H1 (cell line): ENCODE data around the gene STXBP5. TPM values are rescaled to one million over a fixed set of nuclear protein-coding genes. Genes with fewer than 3 reads are reported as not detected.

ENCODE experiments used
- CTCF ChIA-PET: fragments of 300-600 bp; sonication (Branson Sonifier 250); formaldehyde crosslinking; loops from one replicate; lab custom pipeline; 2021; ENCODE audit not compliant: partially characterized antibody; lab: Charles Lee
- POLR2A ChIA-PET: fragments of 300-600 bp; sonication (Branson Sonifier 250); formaldehyde crosslinking; loops from one replicate; lab custom pipeline; 2021; ENCODE audit warnings: inconsistent platforms; ENCODE audit not compliant: partially characterized antibody; lab: Charles Lee
- DNase-seq, 2 experiments: peaks; one replicate each; pipeline versions ENCODE4 v3.0.0 to v3.0.0-alpha.2; 2010 to 2022; ENCODE audit warnings: low spot score in 2 of 2, low read depth in 1 of 2, mixed read lengths in 1 of 2
- FAIRE-seq: peaks from 2 replicates; lab custom pipeline; 2011; peaks lifted over from hg19 to GRCh38; lab: Jason Lieb, UNC
- H2AFZ ChIP-seq: 2 replicates; pipeline ENCODE4 v1.8.1; 2012; ENCODE audit warnings: low read length, inconsistent platforms
- H2AK5ac ChIP-seq: 2 replicates; pipeline ENCODE4 v1.6.1; 2013; ENCODE audit warnings: low read depth, low read length
- H2BK120ac ChIP-seq: replicated peaks from 2 replicates; pipeline ENCODE3; 2013; ENCODE audit warnings: low read depth, low read length, inconsistent platforms
- H2BK12ac ChIP-seq: 2 replicates; pipeline ENCODE4 v1.6.1; 2013; ENCODE audit warnings: low read depth, low read length
- H2BK15ac ChIP-seq: 2 replicates; pipeline ENCODE4 v1.6.1; 2013; ENCODE audit warnings: low read length
- H2BK20ac ChIP-seq: 2 replicates; pipeline ENCODE4 v1.6.1; 2013; ENCODE audit warnings: low read length
- H2BK5ac ChIP-seq: 2 replicates; pipeline ENCODE4 v1.6.1; 2013; ENCODE audit warnings: low read depth, low read length
- H3K14ac ChIP-seq: 2 replicates; pipeline ENCODE4 v1.6.1; 2013; ENCODE audit warnings: inconsistent platforms; ENCODE audit not compliant: insufficient read length
- H3K18ac ChIP-seq: 2 replicates; pipeline ENCODE4 v1.6.1; 2013; ENCODE audit warnings: low read length; ENCODE audit errors: extremely low read depth
- H3K23ac ChIP-seq: 2 replicates; pipeline ENCODE4 v1.6.1; 2013; ENCODE audit warnings: inconsistent platforms; ENCODE audit not compliant: insufficient read length
- H3K23me2 ChIP-seq: 2 replicates; pipeline ENCODE4 v1.6.1; 2013; ENCODE audit warnings: low read depth, low read length
- H3K27ac ChIP-seq: 2 replicates; pipeline ENCODE4 v1.6.1; 2011; ENCODE audit warnings: low read depth, low read length, inconsistent platforms
- H3K27me3 ChIP-seq, 4 experiments: replicated peaks in 1 of 4; 1 replicate in 1 of 4; 2 replicates in 3 of 4; pipeline versions ENCODE4 v1.6.1 to v1.8.1; 2011 to 2013; ENCODE audit warnings: low read length in 3 of 4, mild to moderate bottlenecking in 3 of 4, inconsistent platforms in 2 of 4, mixed read lengths in 2 of 4, moderate library complexity in 1 of 4; ENCODE audit not compliant: control insufficient read depth in 3 of 4, insufficient read depth in 3 of 4; ENCODE audit errors: extremely low read depth in 1 of 4
- H3K36me3 ChIP-seq, 4 experiments: 2 replicates each; pipeline versions ENCODE4 v1.6.1 to v1.8.1; 2011 to 2013; ENCODE audit warnings: mild to moderate bottlenecking in 4 of 4, low read length in 3 of 4, moderate library complexity in 2 of 4, control low read depth in 1 of 4, inconsistent platforms in 1 of 4; ENCODE audit not compliant: insufficient read depth in 4 of 4, control insufficient read depth in 2 of 4
- H3K4ac ChIP-seq: replicated peaks from 2 replicates; pipeline ENCODE3; 2013; ENCODE audit warnings: low read length, low read depth, mixed read lengths, inconsistent platforms; ENCODE audit not compliant: insufficient read length
- H3K4me1 ChIP-seq, 4 experiments: replicated peaks in 1 of 4; 1 replicate in 1 of 4; 2 replicates in 3 of 4; pipeline versions ENCODE4 v1.6.1 to v1.8.1; 2011 to 2013; ENCODE audit warnings: low read length in 3 of 4, inconsistent platforms in 2 of 4, mixed read lengths in 1 of 4; ENCODE audit not compliant: insufficient read depth in 4 of 4, control insufficient read depth in 3 of 4
- H3K4me2 ChIP-seq, 2 experiments: 2 replicates each; pipeline versions ENCODE4 v1.6.1 to v1.8.1; 2011 to 2013; ENCODE audit warnings: low read depth in 2 of 2, low read length in 2 of 2, control low read depth in 1 of 2, inconsistent platforms in 1 of 2, mild to moderate bottlenecking in 1 of 2; ENCODE audit not compliant: insufficient read depth in 1 of 2
- H3K4me3 ChIP-seq, 4 experiments: fragments of 200-600, 300-600 bp in 1 of 4; sonication (generic), shearing (Covaris generic), sonication (Bioruptor Twin) in 1 of 4; 2 replicates each; pipeline versions ENCODE4 v1.5.1 to v1.8.1; 2011 to 2016; ENCODE audit warnings: low read length in 4 of 4, low read depth in 3 of 4, control low read depth in 2 of 4, inconsistent platforms in 2 of 4, mild to moderate bottlenecking in 2 of 4, mixed read lengths in 1 of 4, moderate library complexity in 1 of 4; ENCODE audit not compliant: insufficient read depth in 2 of 4; ENCODE audit errors: extremely low read depth in 1 of 4
- H3K56ac ChIP-seq: replicated peaks from 2 replicates; pipeline ENCODE3; 2013; ENCODE audit warnings: low read depth, mild to moderate bottlenecking, mixed read lengths, low read length, inconsistent platforms; ENCODE audit not compliant: insufficient read length
- H3K79me1 ChIP-seq: 2 replicates; pipeline ENCODE4 v1.6.1; 2013; ENCODE audit warnings: low read depth, low read length, control low read depth
- H3K79me2 ChIP-seq, 2 experiments: 2 replicates each; pipeline versions ENCODE4 v1.6.1 to v1.8.1; 2012 to 2013; ENCODE audit warnings: low read length in 2 of 2, mild to moderate bottlenecking in 2 of 2, inconsistent platforms in 1 of 2; ENCODE audit not compliant: insufficient read depth in 2 of 2, control insufficient read depth in 1 of 2
- H3K9ac ChIP-seq, 4 experiments: replicated peaks in 1 of 4; 1 replicate in 1 of 4; 2 replicates in 3 of 4; pipeline versions ENCODE4 v1.6.1 to v1.8.1; 2011 to 2013; ENCODE audit warnings: low read depth in 3 of 4, low read length in 3 of 4, control low read depth in 2 of 4, mild to moderate bottlenecking in 2 of 4, moderate library complexity in 2 of 4, inconsistent platforms in 1 of 4; ENCODE audit errors: extremely low read depth in 1 of 4
- H3K9me3 ChIP-seq, 2 experiments: 2 replicates each; pipeline versions ENCODE4 v1.6.1 to v1.8.1; 2012 to 2013; ENCODE audit warnings: mild to moderate bottlenecking in 2 of 2, moderate library complexity in 2 of 2, control low read depth in 1 of 2, inconsistent platforms in 1 of 2, low read depth in 1 of 2, low read length in 1 of 2, mixed read lengths in 1 of 2; ENCODE audit not compliant: insufficient read depth in 2 of 2
- H4K20me1 ChIP-seq, 2 experiments: replicated peaks in 1 of 2; 2 replicates each; pipeline versions ENCODE3 to v1.8.1; 2011 to 2013; ENCODE audit warnings: inconsistent platforms in 2 of 2, low read length in 2 of 2, mild to moderate bottlenecking in 1 of 2; ENCODE audit not compliant: insufficient read depth in 2 of 2, control insufficient read depth in 1 of 2
- H4K5ac ChIP-seq: 2 replicates; pipeline ENCODE4 v1.6.1; 2013; ENCODE audit warnings: low read length, low read depth, mixed read lengths, inconsistent platforms; ENCODE audit not compliant: insufficient read length
- H4K8ac ChIP-seq: 2 replicates; pipeline ENCODE4 v1.8.0; 2013; ENCODE audit warnings: mild to moderate bottlenecking, moderate library complexity, low read length, inconsistent platforms; ENCODE audit not compliant: insufficient read depth; ENCODE audit errors: extremely low read depth
- H4K91ac ChIP-seq: replicated peaks from 2 replicates; pipeline ENCODE3; 2013; ENCODE audit warnings: low read length, mixed read lengths, inconsistent platforms; ENCODE audit not compliant: insufficient read length
- WGBS, 2 experiments: shearing (Covaris generic) in 1 of 2; methylation state at CpG; one replicate each; pipeline versions ENCODE4 v1.1.6 to v1.1.7; 2013 to 2015; ENCODE audit warnings: low lambda C conversion rate in 2 of 2, mixed read lengths in 2 of 2, inconsistent platforms in 1 of 2, low coverage in 1 of 2, missing lambda C conversion rate in 1 of 2; ENCODE audit not compliant: insufficient replicate concordance in 2 of 2, insufficient coverage in 1 of 2, insufficient read length in 1 of 2; ENCODE audit errors: extremely low coverage in 1 of 2, missing lambda C conversion rate in 1 of 2; 5-methylcytosine and 5-hydroxymethylcytosine counted together
- polyA plus RNA-seq, 7 experiments: library from polyadenylated mRNA; depleted of rRNA in 3 of 7; stranded (reverse) in 5 of 7; unstranded in 2 of 7; fragments of >200 nt in 5 of 7; fragments of 200-250 nt in 2 of 7; gene quantifications; 1 replicate in 5 of 7; 2 replicates in 1 of 7; 4 replicates in 1 of 7; pipeline versions ENCODE4 v1.2.1 to v1.2.3, GENCODE V29; 2011 to 2013; ENCODE audit warnings: missing spikeins in 2 of 7, mixed read lengths in 2 of 7
- total RNA-seq: library from RNA; stranded (reverse); fragmentation: NEBNext Ultra II Directional; extraction: Animal tissue kit (Norgen Biotek cat#: 25700); gene quantifications from 2 replicates; pipeline ENCODE4 v1.2.1, GENCODE V29; 2021
- TF ChIP-seq, protein P1 (sequence below): fragments of 300-600 bp; sonication (generic); IDR thresholded peaks from 2 replicates; pipeline ENCODE4 v1.7.1; 2012; ENCODE audit warnings: low read length, moderate library complexity, mild to moderate bottlenecking, inconsistent platforms; ENCODE audit not compliant: insufficient replicate concordance

The STXBP5 gene
- total and polyA plus RNA-seq, 2 of the 8 experiments (the other 6 are each of a cell fraction or from before 2014, with no cell fraction given): 2.7 to 10.8 TPM

DNA sequence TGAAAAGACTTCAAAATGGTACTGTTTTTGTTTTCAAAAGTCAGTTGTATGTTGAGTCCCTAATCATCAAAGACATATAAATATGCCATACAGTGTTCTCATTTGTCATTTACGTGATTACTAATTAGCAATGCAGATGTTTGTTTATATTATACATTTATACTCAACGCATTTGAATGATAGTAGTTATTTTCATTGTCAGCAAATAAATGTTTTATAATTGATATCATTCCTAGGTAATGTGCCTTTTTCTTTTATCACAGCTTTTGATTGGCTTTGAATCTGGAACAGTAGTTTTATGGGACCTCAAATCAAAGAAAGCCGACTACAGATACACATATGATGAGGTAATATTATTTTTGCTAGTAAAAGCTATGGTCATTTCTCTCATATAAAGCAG is 62.6 kb downstream of the STXBP5 start:
- Histone ChIP-seq H2BK12ac (no peak overlapping the region), H2AK5ac (no peak overlapping the region), H3K79me2 (no peaks in the 10 kb centered on the region), H3K23ac (no peak overlapping the region), H3K56ac (no peak overlapping the region), H4K91ac (no peak overlapping the region), H3K79me1 (no peaks in the 10 kb centered on the region), H3K4me2 (no peak overlapping the region), H3K9me3 (no peaks in the 10 kb centered on the region), H3K36me3 (no peaks in the 10 kb centered on the region; a peak in 2 of 8 replicates), H2BK20ac (no peak overlapping the region), H3K18ac (no peak overlapping the region), H3K14ac (no peak overlapping the region), H3K9ac (no peak overlapping the region), H4K5ac (no peak overlapping the region), H3K27me3 (no peaks in the 10 kb centered on the region), H3K4me1 (no peaks in the 10 kb centered on the region), H2BK120ac (no peak overlapping the region), H2BK5ac (no peak overlapping the region), H3K4me3 (no peak overlapping the region), H2BK15ac (no peak overlapping the region), H4K20me1 (no peaks in the 10 kb centered on the region), H3K4ac (no peak overlapping the region), H4K8ac (no peak overlapping the region), H3K27ac (no peak overlapping the region), H2AFZ (no peak overlapping the region), H3K23me2 (no peaks in the 10 kb centered on the region)
- FAIRE-seq (no peak), DNase-seq (no peak)
- whole genome bisulfite sequencing, 2 experiments: 90% methylated on average over 3 of the region's 3 CpGs; no CpG with 5 or more reads in 1 of the 2 experiments
- ChIA-PET POLR2A (no interaction called here), CTCF (no interaction called here)
- TF ChIP-seq, protein P1, sequence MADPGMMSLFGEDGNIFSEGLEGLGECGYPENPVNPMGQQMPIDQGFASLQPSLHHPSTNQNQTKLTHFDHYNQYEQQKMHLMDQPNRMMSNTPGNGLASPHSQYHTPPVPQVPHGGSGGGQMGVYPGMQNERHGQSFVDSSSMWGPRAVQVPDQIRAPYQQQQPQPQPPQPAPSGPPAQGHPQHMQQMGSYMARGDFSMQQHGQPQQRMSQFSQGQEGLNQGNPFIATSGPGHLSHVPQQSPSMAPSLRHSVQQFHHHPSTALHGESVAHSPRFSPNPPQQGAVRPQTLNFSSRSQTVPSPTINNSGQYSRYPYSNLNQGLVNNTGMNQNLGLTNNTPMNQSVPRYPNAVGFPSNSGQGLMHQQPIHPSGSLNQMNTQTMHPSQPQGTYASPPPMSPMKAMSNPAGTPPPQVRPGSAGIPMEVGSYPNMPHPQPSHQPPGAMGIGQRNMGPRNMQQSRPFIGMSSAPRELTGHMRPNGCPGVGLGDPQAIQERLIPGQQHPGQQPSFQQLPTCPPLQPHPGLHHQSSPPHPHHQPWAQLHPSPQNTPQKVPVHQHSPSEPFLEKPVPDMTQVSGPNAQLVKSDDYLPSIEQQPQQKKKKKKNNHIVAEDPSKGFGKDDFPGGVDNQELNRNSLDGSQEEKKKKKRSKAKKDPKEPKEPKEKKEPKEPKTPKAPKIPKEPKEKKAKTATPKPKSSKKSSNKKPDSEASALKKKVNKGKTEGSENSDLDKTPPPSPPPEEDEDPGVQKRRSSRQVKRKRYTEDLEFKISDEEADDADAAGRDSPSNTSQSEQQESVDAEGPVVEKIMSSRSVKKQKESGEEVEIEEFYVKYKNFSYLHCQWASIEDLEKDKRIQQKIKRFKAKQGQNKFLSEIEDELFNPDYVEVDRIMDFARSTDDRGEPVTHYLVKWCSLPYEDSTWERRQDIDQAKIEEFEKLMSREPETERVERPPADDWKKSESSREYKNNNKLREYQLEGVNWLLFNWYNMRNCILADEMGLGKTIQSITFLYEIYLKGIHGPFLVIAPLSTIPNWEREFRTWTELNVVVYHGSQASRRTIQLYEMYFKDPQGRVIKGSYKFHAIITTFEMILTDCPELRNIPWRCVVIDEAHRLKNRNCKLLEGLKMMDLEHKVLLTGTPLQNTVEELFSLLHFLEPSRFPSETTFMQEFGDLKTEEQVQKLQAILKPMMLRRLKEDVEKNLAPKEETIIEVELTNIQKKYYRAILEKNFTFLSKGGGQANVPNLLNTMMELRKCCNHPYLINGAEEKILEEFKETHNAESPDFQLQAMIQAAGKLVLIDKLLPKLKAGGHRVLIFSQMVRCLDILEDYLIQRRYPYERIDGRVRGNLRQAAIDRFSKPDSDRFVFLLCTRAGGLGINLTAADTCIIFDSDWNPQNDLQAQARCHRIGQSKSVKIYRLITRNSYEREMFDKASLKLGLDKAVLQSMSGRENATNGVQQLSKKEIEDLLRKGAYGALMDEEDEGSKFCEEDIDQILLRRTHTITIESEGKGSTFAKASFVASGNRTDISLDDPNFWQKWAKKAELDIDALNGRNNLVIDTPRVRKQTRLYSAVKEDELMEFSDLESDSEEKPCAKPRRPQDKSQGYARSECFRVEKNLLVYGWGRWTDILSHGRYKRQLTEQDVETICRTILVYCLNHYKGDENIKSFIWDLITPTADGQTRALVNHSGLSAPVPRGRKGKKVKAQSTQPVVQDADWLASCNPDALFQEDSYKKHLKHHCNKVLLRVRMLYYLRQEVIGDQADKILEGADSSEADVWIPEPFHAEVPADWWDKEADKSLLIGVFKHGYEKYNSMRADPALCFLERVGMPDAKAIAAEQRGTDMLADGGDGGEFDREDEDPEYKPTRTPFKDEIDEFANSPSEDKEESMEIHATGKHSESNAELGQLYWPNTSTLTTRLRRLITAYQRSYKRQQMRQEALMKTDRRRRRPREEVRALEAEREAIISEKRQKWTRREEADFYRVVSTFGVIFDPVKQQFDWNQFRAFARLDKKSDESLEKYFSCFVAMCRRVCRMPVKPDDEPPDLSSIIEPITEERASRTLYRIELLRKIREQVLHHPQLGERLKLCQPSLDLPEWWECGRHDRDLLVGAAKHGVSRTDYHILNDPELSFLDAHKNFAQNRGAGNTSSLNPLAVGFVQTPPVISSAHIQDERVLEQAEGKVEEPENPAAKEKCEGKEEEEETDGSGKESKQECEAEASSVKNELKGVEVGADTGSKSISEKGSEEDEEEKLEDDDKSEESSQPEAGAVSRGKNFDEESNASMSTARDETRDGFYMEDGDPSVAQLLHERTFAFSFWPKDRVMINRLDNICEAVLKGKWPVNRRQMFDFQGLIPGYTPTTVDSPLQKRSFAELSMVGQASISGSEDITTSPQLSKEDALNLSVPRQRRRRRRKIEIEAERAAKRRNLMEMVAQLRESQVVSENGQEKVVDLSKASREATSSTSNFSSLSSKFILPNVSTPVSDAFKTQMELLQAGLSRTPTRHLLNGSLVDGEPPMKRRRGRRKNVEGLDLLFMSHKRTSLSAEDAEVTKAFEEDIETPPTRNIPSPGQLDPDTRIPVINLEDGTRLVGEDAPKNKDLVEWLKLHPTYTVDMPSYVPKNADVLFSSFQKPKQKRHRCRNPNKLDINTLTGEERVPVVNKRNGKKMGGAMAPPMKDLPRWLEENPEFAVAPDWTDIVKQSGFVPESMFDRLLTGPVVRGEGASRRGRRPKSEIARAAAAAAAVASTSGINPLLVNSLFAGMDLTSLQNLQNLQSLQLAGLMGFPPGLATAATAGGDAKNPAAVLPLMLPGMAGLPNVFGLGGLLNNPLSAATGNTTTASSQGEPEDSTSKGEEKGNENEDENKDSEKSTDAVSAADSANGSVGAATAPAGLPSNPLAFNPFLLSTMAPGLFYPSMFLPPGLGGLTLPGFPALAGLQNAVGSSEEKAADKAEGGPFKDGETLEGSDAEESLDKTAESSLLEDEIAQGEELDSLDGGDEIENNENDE: no peak
